Stimulated activated naive B cell treated with anti-CD40 and anti-IgM and Interleukin-4, amounts not matched to agents 10 μg/mL and 1 μg/mL and 100 μg/mL, for 72 hours (primary cell): ENCODE data around the gene AFF3.
"Not testable (repeated sequence)": the region's sequence is repeated elsewhere in the genome, so short reads cannot be mapped to it uniquely, and the experiment has no call there.

Experiments used
- ATAC-seq, 2 donors: fragments of 150-1000 bp; cut with Tn5 transposase; replicated peaks; 2 replicates each; pipeline ENCODE4 v1.10.0; 2021; ENCODE audit warnings: moderate library complexity in 1 of 2
- DNase-seq: peaks from one replicate; pipeline ENCODE4 v3.0.0; 2021
- H3K27ac Mint-ChIP-seq: one replicate; pipeline ENCODE4 v1.8.0; 2022; ENCODE audit warnings: mild to moderate bottlenecking, mixed read lengths
- H3K27me3 Mint-ChIP-seq, 2 donors: one replicate each; pipeline ENCODE4 v1.8.0; 2022; ENCODE audit warnings: mixed read lengths in 2 of 2
- H3K36me3 Mint-ChIP-seq, 2 donors: one replicate each; pipeline ENCODE4 v1.8.0; 2022; ENCODE audit warnings: mixed read lengths in 2 of 2, mild to moderate bottlenecking in 1 of 2
- H3K4me1 Mint-ChIP-seq, 2 donors: one replicate each; pipeline ENCODE4 v1.8.0; 2022; ENCODE audit warnings: mixed read lengths in 2 of 2, mild to moderate bottlenecking in 1 of 2
- H3K4me3 Mint-ChIP-seq, 2 donors: one replicate each; pipeline ENCODE4 v1.8.0; 2022; ENCODE audit warnings: mild to moderate bottlenecking in 2 of 2, mixed read lengths in 2 of 2, moderate library complexity in 1 of 2
- H3K9me3 Mint-ChIP-seq, 2 donors: one replicate each; pipeline ENCODE4 v1.8.0; 2022; ENCODE audit warnings: mixed read lengths in 2 of 2, mild to moderate bottlenecking in 1 of 2

The AFF3 gene

DNA sequence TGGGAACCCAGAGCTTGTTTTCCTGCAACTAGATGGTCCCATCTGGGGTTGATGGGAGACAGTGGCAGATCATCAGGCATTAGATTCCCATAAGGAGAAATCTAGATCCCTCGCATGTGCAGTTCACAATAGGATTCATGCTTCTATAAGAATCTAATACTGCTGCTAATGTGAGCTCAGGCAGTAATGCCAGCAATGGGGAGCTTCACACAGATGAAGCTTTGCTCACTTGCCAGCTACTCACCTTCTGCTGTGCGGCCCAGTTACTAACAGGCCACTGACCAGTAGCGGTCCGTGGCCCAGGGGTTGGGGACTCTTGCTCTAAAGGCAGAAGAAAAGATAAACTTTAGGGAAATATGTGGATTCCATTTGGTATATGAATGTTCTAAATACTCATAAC, 192.9 kb downstream of the AFF3 start:
- H3K27ac Mint-ChIP-seq, result no peak overlapping the region
- peaks cover 26 to 57% of the 10 kb centered on the region in 2 donors for H3K36me3 Mint-ChIP-seq
- H3K27me3 Mint-ChIP-seq, result no peaks in the 10 kb centered on the region
- no peaks in the 10 kb centered on the region for H3K9me3 Mint-ChIP-seq
- H3K4me3 Mint-ChIP-seq, result no peak overlapping the region
- DNase-seq (no peak), ATAC-seq (no peak)
- peaks cover 6 to 7% of the 10 kb centered on the region in 2 donors for H3K4me1 Mint-ChIP-seq

DNA sequence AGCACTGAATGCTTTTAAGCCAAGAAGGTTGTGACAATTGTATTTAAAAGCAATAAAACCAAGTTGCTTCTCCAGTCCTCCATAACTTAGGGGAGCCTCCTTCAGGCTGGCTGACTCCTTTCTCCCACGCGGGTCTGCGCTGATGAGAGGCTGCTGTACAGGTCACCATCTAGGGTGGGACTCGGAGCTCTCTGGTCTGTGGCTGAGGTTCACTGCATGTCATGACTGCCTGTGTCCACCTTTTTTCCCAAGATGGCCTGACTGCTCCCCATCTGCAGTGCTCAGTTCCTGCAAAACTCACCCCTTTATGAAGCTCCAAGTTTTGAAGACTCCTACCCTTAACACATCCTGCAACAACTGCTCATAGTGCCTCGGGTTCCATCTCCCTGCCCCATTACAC, 194.4 kb downstream of the AFF3 start:
- Mint-ChIP-seq H3K4me3 (no peak overlapping the region), H3K27me3 (no peaks in the 10 kb centered on the region), H3K9me3 (no peaks in the 10 kb centered on the region), H3K4me1 (peaks cover 13 to 15% of the 10 kb centered on the region in 2 donors), H3K36me3 (peaks cover 26 to 62% of the 10 kb centered on the region in 2 donors), H3K27ac (peak overlapping the region; percentile 34)
- DNase-seq (no peak), ATAC-seq (no peak)

DNA sequence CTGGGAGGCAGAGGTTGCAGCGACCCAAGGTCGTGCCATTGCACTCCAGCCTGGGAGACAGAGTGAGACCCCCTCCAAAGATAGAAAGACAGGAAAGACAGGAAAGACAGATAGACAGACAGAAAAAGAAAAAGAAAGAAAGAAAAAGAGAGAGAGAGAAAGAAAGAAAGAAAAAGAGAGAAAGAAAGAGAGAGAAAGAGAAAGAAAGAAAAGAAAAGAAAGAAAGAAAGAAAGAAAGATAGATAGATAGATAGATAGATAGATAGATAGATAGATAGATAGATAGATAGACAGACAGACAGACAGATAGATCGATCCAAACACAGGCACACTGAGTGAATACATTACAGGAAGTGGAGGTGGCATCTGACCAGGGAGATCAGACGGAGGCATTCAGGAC, 195.0 kb downstream of the AFF3 start:
- not testable (repeated sequence) for ATAC-seq, H3K4me3 Mint-ChIP-seq, H3K9me3 Mint-ChIP-seq, H3K27me3 Mint-ChIP-seq, DNase-seq
- Mint-ChIP-seq H3K36me3 (peaks cover 30 to 62% of the 10 kb centered on the region in 2 donors), H3K27ac (peak overlapping the region; percentile 34), H3K4me1 (peaks cover 19 to 20% of the 10 kb centered on the region in 2 donors)

DNA sequence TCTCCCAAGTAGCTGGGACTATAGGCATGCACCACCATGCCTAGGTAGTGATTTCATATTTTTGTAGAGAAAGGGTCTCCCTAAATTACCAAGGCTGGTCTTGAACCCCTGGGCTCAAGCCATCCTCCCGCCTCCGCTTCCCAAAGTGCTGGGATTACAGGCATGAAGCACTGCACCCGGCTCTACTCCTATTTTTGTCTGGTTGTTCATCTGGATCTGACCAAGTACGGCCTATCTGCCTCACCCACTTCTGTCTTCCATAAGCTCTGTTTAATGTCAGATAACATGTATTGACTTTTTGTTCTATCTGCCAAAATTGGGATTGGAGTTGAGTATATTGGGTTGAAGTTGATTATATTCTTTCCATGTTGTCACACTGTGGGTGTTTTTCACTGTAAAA, 198.4 kb downstream of the AFF3 start:
- ATAC-seq (no peak), DNase-seq (no peak)
- H3K36me3 Mint-ChIP-seq, result peaks cover 39 to 58% of the 10 kb centered on the region in 2 donors
- H3K4me1 Mint-ChIP-seq, result peaks cover 19 to 21% of the 10 kb centered on the region in 2 donors
- H3K27ac Mint-ChIP-seq, result peak overlapping the region; percentile 6
- no peaks in the 10 kb centered on the region for H3K27me3 Mint-ChIP-seq
- H3K9me3 Mint-ChIP-seq, result no peaks in the 10 kb centered on the region
- H3K4me3 Mint-ChIP-seq, result no peak overlapping the region

DNA sequence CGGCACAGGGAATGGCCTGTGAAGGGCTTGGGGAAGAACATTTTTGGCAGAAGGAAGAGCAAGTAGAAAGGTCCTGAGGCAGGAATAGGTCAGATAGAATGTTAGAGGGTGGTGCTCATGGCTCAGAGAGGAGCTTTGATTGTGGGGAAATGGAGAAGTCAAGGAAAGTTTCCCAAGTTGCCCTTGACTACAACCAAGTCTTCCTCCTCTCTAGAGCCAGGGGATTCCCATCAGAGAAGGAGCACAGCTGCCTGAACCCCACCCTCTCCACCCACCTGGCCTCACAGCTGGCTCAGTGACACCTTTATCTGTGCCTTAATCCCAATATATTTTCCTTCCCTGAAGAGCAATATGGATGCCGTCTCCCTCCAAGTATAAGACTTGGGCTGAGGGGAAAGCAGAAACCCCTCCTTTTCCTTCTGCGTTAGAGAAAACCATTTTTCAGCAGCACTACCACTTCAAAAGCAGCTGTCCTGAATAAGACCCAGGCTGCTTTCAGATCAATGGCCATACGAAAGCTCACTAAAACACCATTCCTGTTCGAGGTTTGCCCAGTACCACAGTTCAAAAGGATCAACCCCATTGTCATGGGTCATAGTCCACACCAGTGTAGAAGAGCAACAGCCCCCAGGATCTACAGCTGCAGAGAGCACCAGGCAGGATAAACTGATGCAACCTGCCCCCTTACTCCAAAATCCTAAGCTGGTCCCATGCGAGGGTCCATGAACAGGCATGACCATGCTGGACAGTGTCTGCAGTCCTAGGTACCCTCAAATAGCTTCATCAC, 199.6 kb downstream of the AFF3 start:
- DNase-seq (no peak), ATAC-seq (no peak)
- Mint-ChIP-seq H3K36me3 (peaks cover 33 to 60% of the 10 kb centered on the region in 2 donors), H3K27me3 (no peaks in the 10 kb centered on the region), H3K9me3 (no peaks in the 10 kb centered on the region), H3K27ac (peak overlapping the region; percentile 42), H3K4me1 (peaks cover 19 to 27% of the 10 kb centered on the region in 2 donors), H3K4me3 (no peak overlapping the region)

DNA sequence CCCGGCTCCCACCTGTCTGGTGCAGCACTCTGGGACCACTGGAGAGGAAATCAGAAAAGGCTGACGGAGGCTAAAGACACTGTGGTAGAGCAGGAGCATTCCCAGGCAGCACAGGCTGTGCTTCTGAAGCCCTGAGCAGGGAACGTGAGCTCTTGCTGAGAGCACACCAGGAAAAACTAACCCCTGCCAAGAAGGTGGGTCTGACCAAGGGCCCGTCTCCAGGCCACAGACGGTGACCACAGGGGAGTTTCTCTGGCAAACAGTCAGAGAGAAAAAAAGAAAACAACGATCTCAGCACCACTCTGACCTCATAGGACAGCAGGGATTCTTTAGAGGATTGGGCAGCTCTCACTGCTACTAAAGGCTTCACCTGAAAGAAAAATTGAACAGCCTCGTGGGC, 201.4 kb downstream of the AFF3 start:
- H3K4me1 Mint-ChIP-seq, result peaks cover 27 to 40% of the 10 kb centered on the region in 2 donors
- peaks cover 32 to 68% of the 10 kb centered on the region in 2 donors for H3K36me3 Mint-ChIP-seq
- no peak overlapping the region for H3K27ac Mint-ChIP-seq
- H3K27me3 Mint-ChIP-seq, result no peaks in the 10 kb centered on the region
- DNase-seq, result no peak
- no peak for ATAC-seq
- H3K9me3 Mint-ChIP-seq, result no peaks in the 10 kb centered on the region
- H3K4me3 Mint-ChIP-seq, result no peak overlapping the region

DNA sequence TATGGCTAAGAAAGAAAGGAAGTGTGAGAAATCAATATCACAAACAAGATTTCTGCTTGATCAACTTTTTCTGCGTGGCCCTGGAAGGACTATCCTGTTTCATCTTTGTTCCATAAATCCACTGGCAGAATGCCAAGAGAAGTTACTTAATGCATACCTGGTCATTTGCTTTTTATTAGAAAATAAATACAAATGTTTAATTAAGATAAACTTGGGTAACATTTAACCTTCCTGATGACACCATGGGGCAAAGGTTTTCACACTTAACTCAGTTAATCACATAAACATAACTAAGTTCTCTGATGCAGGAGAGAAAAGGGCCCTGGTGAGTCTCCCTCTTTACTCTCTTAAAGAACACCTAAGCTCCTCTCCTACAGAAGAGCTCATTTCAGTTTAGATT, 203.3 kb downstream of the AFF3 start:
- Mint-ChIP-seq H3K36me3 (peaks cover 33 to 65% of the 10 kb centered on the region in 2 donors), H3K9me3 (no peaks in the 10 kb centered on the region), H3K27me3 (no peaks in the 10 kb centered on the region), H3K27ac (no peak overlapping the region), H3K4me3 (no peak overlapping the region), H3K4me1 (peaks cover 40 to 54% of the 10 kb centered on the region in 2 donors)
- DNase-seq (no peak), ATAC-seq (no peak)

DNA sequence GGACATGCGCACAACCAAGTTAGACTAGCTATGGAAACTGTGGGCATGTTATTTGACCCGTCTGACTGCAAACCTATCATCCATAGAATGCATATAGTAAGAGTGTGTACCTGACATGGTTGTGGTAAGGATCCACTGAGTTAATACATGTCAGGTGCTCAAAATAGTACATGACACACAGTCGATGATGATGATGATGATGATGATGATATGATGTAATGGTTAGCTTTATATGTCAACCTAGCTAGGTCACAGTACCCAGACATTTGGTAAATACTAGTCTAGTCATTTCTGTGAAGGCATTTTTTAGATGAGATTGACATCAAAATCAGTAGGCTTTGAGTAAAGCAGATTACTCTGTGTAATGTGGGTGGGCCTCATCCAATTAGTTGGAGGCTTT, 204.1 kb downstream of the AFF3 start:
- peaks cover 38 to 66% of the 10 kb centered on the region in 2 donors for H3K36me3 Mint-ChIP-seq

DNA sequence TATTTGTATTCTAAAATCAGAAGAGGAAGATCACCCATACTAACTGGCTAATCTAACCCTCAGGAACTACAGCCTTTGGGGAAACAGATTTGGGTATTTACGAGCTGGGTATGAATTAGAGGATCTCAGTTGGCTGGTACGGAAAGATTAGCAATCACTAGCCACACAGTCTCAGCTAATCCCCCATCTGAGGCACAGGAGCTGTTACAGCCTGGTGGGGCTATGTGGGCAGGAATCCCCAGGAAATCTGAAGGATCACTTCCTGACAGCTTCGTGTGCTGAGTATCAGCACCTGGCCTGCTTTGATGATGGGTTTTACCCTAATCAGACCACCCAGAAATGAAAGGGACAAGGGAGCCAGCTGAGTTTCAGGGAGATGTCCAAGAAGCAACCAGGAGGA, 206.3 kb downstream of the AFF3 start:
- Mint-ChIP-seq H3K27me3 (no peaks in the 10 kb centered on the region), H3K4me1 (peaks cover 39 to 57% of the 10 kb centered on the region in 2 donors), H3K9me3 (no peaks in the 10 kb centered on the region), H3K36me3 (peaks cover 36 to 60% of the 10 kb centered on the region in 2 donors), H3K27ac (peak overlapping the region; percentile 92), H3K4me3 (peak overlapping the region; percentile 7 to 39)
- DNase-seq (no peak), ATAC-seq (peak; percentile 57 to 61)

More for the DNA sequence above, 204.1 kb downstream of the AFF3 start:
- Mint-ChIP-seq H3K9me3 (no peaks in the 10 kb centered on the region), H3K27ac (no peak overlapping the region), H3K27me3 (no peaks in the 10 kb centered on the region), H3K4me1 (peaks cover 42 to 59% of the 10 kb centered on the region in 2 donors), H3K4me3 (no peak overlapping the region)
- ATAC-seq (no peak), DNase-seq (no peak)

DNA sequence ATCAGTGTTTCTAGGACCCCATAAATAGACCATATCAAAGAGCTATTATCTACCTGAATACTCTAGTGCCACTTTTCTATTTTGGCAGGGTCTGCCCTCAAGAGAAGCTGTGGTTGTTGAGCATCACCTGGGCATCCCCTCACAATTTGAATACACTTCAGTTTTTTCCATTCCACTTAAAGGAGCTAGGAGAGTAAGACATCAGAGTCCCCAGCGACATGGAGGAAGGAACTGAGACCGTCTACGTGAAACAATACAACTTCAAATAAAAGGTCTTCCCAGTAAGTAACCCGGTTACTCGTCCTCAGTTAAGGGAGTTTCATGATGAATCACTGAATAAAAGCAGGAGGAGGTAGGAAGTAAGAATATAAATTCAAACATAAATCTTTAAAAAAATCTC, 206.7 kb downstream of the AFF3 start:
- H3K36me3 Mint-ChIP-seq, result peaks cover 36 to 63% of the 10 kb centered on the region in 2 donors
- peak; percentile 13 for DNase-seq
- peaks cover 39 to 61% of the 10 kb centered on the region in 2 donors for H3K4me1 Mint-ChIP-seq
- H3K27me3 Mint-ChIP-seq, result no peaks in the 10 kb centered on the region
- peak; percentile 78 to 79 for ATAC-seq
- H3K9me3 Mint-ChIP-seq, result no peaks in the 10 kb centered on the region
- peak overlapping the region in 1 of 2 donors; percentile 28 for H3K4me3 Mint-ChIP-seq
- H3K27ac Mint-ChIP-seq, result peak overlapping the region; percentile 92

DNA sequence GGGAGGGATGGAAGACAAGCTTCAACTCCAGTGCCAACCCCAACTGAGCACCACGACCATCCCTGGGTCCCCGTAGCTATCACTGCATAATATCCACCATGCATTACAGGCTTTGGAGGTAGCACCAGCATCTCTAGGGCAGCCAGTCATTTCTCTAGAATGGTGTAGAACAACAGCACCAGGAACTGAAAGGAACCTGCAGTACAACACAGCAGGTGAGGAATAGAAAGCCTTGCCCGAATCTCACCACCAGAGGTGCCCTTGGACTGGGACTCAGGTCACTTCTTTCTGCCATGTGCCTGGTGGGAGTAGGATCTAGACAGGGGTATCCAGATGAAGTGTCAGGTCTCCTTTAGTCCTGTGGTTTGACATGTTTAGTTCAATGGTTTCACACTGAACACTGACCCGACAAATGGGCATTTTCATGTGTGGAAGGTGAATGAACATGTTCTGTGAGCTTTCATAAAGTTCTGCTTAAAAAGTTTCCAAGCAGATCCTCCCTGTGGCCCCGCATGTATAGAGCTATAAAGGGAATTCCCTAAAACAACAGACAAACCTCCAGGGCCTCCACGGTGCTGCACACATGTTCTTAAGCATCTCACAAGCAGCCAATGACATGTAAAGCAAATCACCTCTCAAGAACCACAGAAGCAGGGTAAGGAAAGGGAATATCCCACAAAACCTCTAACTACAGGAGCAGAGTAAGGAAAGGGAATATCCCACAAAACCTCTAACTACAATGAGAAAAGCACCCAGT, 208.3 kb downstream of the AFF3 start:
- Mint-ChIP-seq H3K9me3 (no peaks in the 10 kb centered on the region), H3K4me3 (peak overlapping the region; percentile 50 to 53), H3K36me3 (peaks cover 38 to 72% of the 10 kb centered on the region in 2 donors), H3K27me3 (no peaks in the 10 kb centered on the region), H3K4me1 (peaks cover 45 to 74% of the 10 kb centered on the region in 2 donors), H3K27ac (peak overlapping the region; percentile 56)
- ATAC-seq (peak; percentile 66 to 76), DNase-seq (peak; percentile 20)

DNA sequence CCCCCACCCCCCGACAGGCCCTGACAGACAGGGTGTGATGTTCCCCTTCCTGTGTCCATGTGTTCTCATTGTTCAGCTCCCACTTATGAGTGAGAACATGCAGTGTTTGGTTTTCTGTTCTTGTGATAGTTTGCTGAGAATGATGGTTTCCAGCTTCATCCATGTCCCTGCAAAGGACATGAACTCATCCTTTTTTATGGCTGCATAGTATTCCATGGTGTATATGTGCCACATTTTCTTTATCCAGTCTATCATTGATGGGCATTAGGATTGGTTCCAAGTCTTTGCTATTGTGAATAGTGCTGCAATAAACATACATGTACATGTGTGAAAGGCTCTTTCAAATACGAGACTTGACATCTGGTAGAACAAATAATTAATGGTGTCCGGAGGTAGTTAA, 208.9 kb downstream of the AFF3 start:
- not testable (repeated sequence) for H3K4me3 Mint-ChIP-seq, ATAC-seq, H3K9me3 Mint-ChIP-seq, DNase-seq, H3K27me3 Mint-ChIP-seq
- peaks cover 40 to 72% of the 10 kb centered on the region in 2 donors for H3K36me3 Mint-ChIP-seq
- peak overlapping the region; percentile 56 for H3K27ac Mint-ChIP-seq
- peaks cover 48 to 73% of the 10 kb centered on the region in 2 donors for H3K4me1 Mint-ChIP-seq

DNA sequence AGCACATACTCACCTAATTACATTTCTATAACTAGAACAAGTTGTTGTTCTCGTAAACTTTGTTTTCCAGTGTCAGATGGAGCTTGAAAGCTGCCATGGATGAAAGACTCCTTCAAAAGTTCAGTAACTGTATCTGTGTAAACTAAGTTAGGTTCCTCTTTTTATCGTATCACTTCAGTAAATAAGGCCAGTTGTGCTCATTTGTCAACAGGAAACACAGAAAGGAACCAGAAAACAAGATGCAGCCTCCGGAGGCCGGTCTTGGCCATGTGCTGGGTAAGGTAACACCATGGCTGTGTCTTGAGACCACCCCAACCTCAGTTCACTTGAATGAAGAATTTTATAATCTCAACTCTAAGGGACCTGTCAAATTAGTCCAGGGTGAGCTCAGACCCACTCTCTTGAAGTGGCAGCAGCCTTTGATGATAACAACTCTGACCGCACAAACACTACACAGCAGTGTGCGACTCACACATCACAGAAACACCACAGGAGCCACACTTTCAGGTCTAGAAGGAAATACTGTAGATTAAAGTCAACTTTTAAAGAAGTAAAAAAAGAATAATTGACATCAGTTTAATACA, 213.8 kb downstream of the AFF3 start:
- Mint-ChIP-seq H3K27me3 (no peaks in the 10 kb centered on the region), H3K27ac (peak overlapping the region; percentile 91), H3K9me3 (peaks cover 6 to 13% of the 10 kb centered on the region in 2 donors), H3K4me1 (peaks cover 41 to 74% of the 10 kb centered on the region in 2 donors), H3K36me3 (peaks cover 38 to 65% of the 10 kb centered on the region in 2 donors), H3K4me3 (peak overlapping the region in 1 of 2 donors; percentile 29)
- peak; percentile 87 to 88 for ATAC-seq
- peak; percentile 17 for DNase-seq

DNA sequence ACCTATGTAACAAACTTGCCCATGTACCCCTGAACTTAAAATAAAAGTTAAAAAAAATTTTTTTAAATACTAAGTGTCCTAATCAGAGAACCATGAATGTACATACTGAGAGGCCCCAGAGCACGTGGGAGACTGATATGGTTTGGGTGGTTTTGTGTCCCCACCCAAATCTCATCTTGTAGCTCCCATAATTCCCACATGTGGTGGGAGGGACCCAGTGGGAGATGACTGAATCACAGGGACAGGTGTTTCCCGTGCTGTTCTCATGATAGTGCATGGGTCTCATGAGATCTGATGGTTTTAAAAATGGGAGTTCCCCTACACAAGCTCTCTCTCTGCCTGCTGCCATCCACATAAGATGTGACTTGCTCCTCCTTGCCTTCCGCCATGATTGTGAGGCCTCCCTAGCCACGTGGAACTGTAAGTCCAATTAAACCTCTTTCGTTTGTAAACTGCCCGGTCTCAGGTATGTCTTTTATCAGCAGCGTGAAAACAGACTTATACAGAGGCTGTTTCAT, 214.6 kb downstream of the AFF3 start:
- Mint-ChIP-seq H3K27ac (peak overlapping the region; percentile 91), H3K36me3 (peaks cover 38 to 63% of the 10 kb centered on the region in 2 donors), H3K9me3 (peaks cover 6 to 13% of the 10 kb centered on the region in 2 donors), H3K4me1 (peaks cover 44 to 77% of the 10 kb centered on the region in 2 donors)
- H3K4me3 Mint-ChIP-seq, H3K27me3 Mint-ChIP-seq: not testable (repeated sequence)
- DNase-seq, result peak; percentile 27
- peak; percentile 56 to 57 for ATAC-seq
